Measurements from ENCODE around the gene MRPL49. TPM values are rescaled to one million over a fixed set of nuclear protein-coding genes. Genes with fewer than 3 reads are reported as not detected.

The MRPL49 gene
- total and polyA plus RNA-seq, 9 of the 15 experiments (the other 6 are each of a cell fraction or from before 2014, with no cell fraction given), result 74.3 to 132 (median 91.2) TPM

GRCh38 chr11:65095974-65096806, 25.9 kb upstream of the MRPL49 start, which contains the start of gene VPS51 (continued):
- peak in 1 of 2 experiments; percentile 96; a peak in 2 of 3 replicates for TF ChIP-seq CBX3 (IDR thresholded peaks at IDR 0.05; ENCODE audit: borderline replicate concordance in 1 of 2, low read length in 2 of 2)
- peak; percentile 82 for TF ChIP-seq MEF2A (IDR thresholded peaks at IDR 0.05; ENCODE audit: control insufficient read depth, low read depth, low read length)
- TF ChIP-seq HOXB6 (CRISPR knock-in tag; IDR thresholded peaks at IDR 0.05; ENCODE audit: borderline replicate concordance), result no peak
- no peak for TF ChIP-seq GATAD2B (IDR thresholded peaks at IDR 0.05; ENCODE audit: borderline replicate concordance)
- peak; percentile 88 for TF ChIP-seq GTF2F1 (IDR thresholded peaks at IDR 0.05; ENCODE audit: low read depth, low read length)
- peak; percentile 79 for TF ChIP-seq GMEB1 (CRISPR knock-in tag; IDR thresholded peaks at IDR 0.05)
- peak; percentile 56; the same call in 1 of the 2 replicates for TF ChIP-seq LCOR (CRISPR knock-in tag; IDR thresholded peaks at IDR 0.05)
- peak; percentile 100 for TF ChIP-seq ETS1 (conservative IDR thresholded peaks at IDR 0.05; ENCODE audit: control insufficient read depth, low read depth, low read length)
- peak; percentile 43; the same call in 1 of the 2 replicates for TF ChIP-seq ZNF354B (CRISPR knock-in tag; IDR thresholded peaks at IDR 0.05)
- peak in 1 of 2 experiments; percentile 98; a peak in 2 of 4 replicates for TF ChIP-seq BCLAF1 (IDR thresholded peaks at IDR 0.05; ENCODE audit: borderline replicate concordance in 1 of 2, control insufficient read depth in 1 of 2, low read depth in 2 of 2, low read length in 1 of 2)
- peak; percentile 24; the same call in 1 of the 2 replicates for TF ChIP-seq CBFA2T3 (IDR thresholded peaks at IDR 0.05)
- TF ChIP-seq ATF4 (CRISPR knock-in tag; IDR thresholded peaks at IDR 0.05), result no peak
- peak; percentile 10 to 57; a peak in 1 of 4 replicates for TF ChIP-seq ETV6 (IDR thresholded peaks at IDR 0.05; ENCODE audit: borderline replicate concordance in 1 of 2, low read depth in 2 of 2, low read length in 1 of 2)
- no peak for TF ChIP-seq ETV6 (CRISPR knock-in tag; IDR thresholded peaks at IDR 0.05; ENCODE audit: borderline replicate concordance)
- peak; percentile 97 for TF ChIP-seq ELF1 (tag; IDR thresholded peaks at IDR 0.05)
